ENCODE measurements around the gene KRT2. TPM values are rescaled to one million over a fixed set of nuclear protein-coding genes. Genes with fewer than 3 reads are reported as not detected.

KRT2 gene
- total RNA-seq, 1 experiment from 2014 or later, result not detected

- intact Hi-C loops (cut with micrococcal nuclease; ENCODE audit: unreplicated experiment), result no loop called here
- POLR2A ChIA-PET (ENCODE audit: unreplicated experiment), result interaction anchor here (1.0 kb wide), 1 partner anchor 15 kb away, joined by 3 read pairs; no protein-coding TSS in a partner anchor
Observed at GRCh38 chr12:52686756-52687487, 34.9 kb upstream of the KRT2 start.

GRCh38 chr12:52686063-52686462 lies 34.1 kb upstream of the KRT2 start:
- BruUV-seq (replicated peaks), result no TSS peak
- CTCF ChIA-PET, result no interaction called here

More at GRCh38 chr12:52686756-52687487, 34.9 kb upstream of the KRT2 start:
- TF ChIP-seq, protein P1, sequence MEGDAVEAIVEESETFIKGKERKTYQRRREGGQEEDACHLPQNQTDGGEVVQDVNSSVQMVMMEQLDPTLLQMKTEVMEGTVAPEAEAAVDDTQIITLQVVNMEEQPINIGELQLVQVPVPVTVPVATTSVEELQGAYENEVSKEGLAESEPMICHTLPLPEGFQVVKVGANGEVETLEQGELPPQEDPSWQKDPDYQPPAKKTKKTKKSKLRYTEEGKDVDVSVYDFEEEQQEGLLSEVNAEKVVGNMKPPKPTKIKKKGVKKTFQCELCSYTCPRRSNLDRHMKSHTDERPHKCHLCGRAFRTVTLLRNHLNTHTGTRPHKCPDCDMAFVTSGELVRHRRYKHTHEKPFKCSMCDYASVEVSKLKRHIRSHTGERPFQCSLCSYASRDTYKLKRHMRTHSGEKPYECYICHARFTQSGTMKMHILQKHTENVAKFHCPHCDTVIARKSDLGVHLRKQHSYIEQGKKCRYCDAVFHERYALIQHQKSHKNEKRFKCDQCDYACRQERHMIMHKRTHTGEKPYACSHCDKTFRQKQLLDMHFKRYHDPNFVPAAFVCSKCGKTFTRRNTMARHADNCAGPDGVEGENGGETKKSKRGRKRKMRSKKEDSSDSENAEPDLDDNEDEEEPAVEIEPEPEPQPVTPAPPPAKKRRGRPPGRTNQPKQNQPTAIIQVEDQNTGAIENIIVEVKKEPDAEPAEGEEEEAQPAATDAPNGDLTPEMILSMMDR (conservative IDR thresholded peaks at IDR 0.05), result no peak
- no peak for TF ChIP-seq EZH2 (IDR thresholded peaks at IDR 0.05; ENCODE audit: low read depth)
- Histone ChIP-seq H3K79me2 (ENCODE audit: low read depth) (no peaks in the 10 kb centered on the region), H3K27me3 (ENCODE audit: insufficient read depth, low read depth) (no peaks in the 10 kb centered on the region), H3K9me3 (ENCODE audit: insufficient read depth, low read depth) (no peaks in the 10 kb centered on the region), H3F3A (ENCODE audit: insufficient read depth, low read depth) (peaks cover 12% of the 10 kb centered on the region; the same call in 1 of the 2 replicates), H3K36me3 (ENCODE audit: low read depth) (no peaks in the 10 kb centered on the region), H4K20me1 (ENCODE audit: insufficient read depth) (no peaks in the 10 kb centered on the region), H3K4me3 (no peak overlapping the region), H2AFZ (no peak overlapping the region), H3K9me2 (ENCODE audit: insufficient read depth) (no peaks in the 10 kb centered on the region), H3K4me1 (replicated peaks; ENCODE audit: insufficient read depth) (peaks cover 20% of the 10 kb centered on the region), H3K27ac (peak overlapping the region; percentile 60), H3K4me2 (peak overlapping the region; percentile 52)
- DNase-seq, result no peak
- no TSS peak for BruUV-seq (replicated peaks)
- CTCF ChIA-PET, result no interaction called here

DNA sequence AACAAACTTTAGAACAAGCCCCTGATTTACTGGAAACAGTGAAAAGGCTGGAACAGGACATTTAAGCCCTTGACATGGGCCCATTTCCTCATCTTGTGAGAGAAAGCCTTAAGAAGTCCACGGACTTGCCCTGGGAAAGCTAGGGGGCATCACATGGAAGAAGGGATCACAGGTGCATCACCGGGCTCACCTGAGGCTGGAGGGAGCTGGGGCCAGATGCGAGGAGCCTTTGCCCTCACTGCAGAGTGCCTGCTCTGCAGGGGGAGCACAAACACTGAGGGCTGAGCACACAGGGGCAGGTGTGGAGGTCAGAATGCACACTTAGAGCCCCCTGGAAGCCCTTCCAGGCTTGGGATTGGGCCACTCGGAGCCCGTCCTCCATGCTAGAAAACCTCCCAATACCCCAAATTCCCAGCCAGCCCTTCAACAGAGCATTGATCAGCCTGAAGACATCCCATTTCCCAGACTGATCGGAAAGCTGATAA lies 33.4 kb upstream of the KRT2 start:
- H3K9me2 ChIP-seq (ENCODE audit: insufficient read depth), result no peaks in the 10 kb centered on the region
- TF ChIP-seq EZH2 (IDR thresholded peaks at IDR 0.05; ENCODE audit: low read depth), result no peak
- TF ChIP-seq, protein P1 (conservative IDR thresholded peaks at IDR 0.05), result no peak
- H3K4me1 ChIP-seq (replicated peaks; ENCODE audit: insufficient read depth), result peaks cover 20% of the 10 kb centered on the region
- ChIA-PET POLR2A (ENCODE audit: unreplicated experiment) (no interaction called here), CTCF (no interaction called here)
- H3K27ac ChIP-seq, result no peak overlapping the region
- H3K27me3 ChIP-seq (ENCODE audit: insufficient read depth, low read depth), result no peaks in the 10 kb centered on the region
- no peak overlapping the region for H3K4me3 ChIP-seq
- H3K79me2 ChIP-seq (ENCODE audit: low read depth), result no peaks in the 10 kb centered on the region
- H3K36me3 ChIP-seq (ENCODE audit: low read depth), result no peaks in the 10 kb centered on the region
- intact Hi-C loops (cut with micrococcal nuclease; ENCODE audit: unreplicated experiment), result no loop called here
- DNase-seq, result no peak
- H2AFZ ChIP-seq, result no peak overlapping the region
- H3K4me2 ChIP-seq, result no peak overlapping the region
- H3K9me3 ChIP-seq (ENCODE audit: insufficient read depth, low read depth), result no peaks in the 10 kb centered on the region
- no peaks in the 10 kb centered on the region for H4K20me1 ChIP-seq (ENCODE audit: insufficient read depth)
- peaks cover 12% of the 10 kb centered on the region; the same call in 1 of the 2 replicates for H3F3A ChIP-seq (ENCODE audit: insufficient read depth, low read depth)
- no TSS peak for BruUV-seq (replicated peaks)

More at GRCh38 chr12:52686063-52686462, 34.1 kb upstream of the KRT2 start:
- Histone ChIP-seq H3K27me3 (ENCODE audit: insufficient read depth, low read depth) (no peaks in the 10 kb centered on the region), H3F3A (ENCODE audit: insufficient read depth, low read depth) (peaks cover 12% of the 10 kb centered on the region; the same call in 1 of the 2 replicates), H3K27ac (no peak overlapping the region), H3K4me1 (replicated peaks; ENCODE audit: insufficient read depth) (peaks cover 20% of the 10 kb centered on the region), H3K36me3 (ENCODE audit: low read depth) (no peaks in the 10 kb centered on the region), H3K79me2 (ENCODE audit: low read depth) (no peaks in the 10 kb centered on the region), H3K9me3 (ENCODE audit: insufficient read depth, low read depth) (no peaks in the 10 kb centered on the region), H3K9me2 (ENCODE audit: insufficient read depth) (no peaks in the 10 kb centered on the region), H3K4me2 (no peak overlapping the region), H4K20me1 (ENCODE audit: insufficient read depth) (no peaks in the 10 kb centered on the region), H3K4me3 (no peak overlapping the region), H2AFZ (no peak overlapping the region)
- POLR2A ChIA-PET (ENCODE audit: unreplicated experiment), result no interaction called here
- DNase-seq, result no peak
- intact Hi-C loops (cut with micrococcal nuclease; ENCODE audit: unreplicated experiment), result no loop called here
- TF ChIP-seq, protein P1 (conservative IDR thresholded peaks at IDR 0.05), result no peak
- no peak for TF ChIP-seq EZH2 (IDR thresholded peaks at IDR 0.05; ENCODE audit: low read depth)
